Measurements from ENCODE around the gene BMF. TPM values are rescaled to one million over a fixed set of nuclear protein-coding genes. Genes with fewer than 3 reads are reported as not detected.

BMF gene
- total and polyA plus RNA-seq, 2 of the 4 experiments (the other 2 are of a cell fraction) = 2.4 to 2.9 TPM

DNA sequence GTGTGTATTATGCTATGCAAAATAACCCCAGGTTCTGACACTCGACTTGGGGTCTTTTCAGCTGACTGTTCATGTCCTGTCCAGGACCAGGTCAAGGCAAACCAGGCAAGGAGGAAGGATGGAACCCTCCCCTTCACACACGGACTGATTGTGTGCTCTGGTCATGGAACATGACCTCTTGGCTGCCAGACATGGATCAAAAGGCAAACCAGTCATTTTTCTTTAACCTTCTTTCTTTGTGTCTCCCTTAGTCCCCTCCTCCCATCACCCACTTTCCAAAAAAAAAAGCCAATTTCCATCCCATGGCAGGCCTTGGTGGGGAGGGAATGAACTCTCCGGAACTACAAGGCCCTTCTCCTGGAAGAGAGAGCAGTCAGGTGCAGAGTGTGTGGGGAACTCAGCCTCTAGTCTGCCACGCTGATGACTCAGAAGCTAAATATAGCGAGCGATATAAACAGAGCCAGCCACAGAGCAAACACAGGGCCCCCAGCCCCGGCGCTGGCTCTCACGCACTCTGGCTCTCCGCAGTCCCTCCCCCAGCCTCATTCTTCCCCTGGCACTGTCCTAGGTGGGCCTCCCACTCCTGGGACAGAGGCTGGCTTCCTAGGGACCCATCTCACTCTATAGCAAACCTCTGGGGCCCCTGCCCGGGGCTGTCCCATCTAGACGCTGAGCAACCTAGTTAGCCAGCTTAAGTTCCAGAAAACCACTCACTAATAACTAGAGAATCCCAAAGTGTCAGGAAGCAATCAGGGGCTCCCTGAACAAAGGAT is 10.0 kb downstream of the BMF start:
- Histone ChIP-seq H3K9me3 (ENCODE audit: control insufficient read depth, insufficient read depth, low read length) (no peaks in the 10 kb centered on the region), H2BK5ac (ENCODE audit: low read depth, low read length, poor library complexity, severe bottlenecking) (peak overlapping the region; percentile 87), H3K9me1 (ENCODE audit: insufficient read depth, low read length) (peaks cover 68% of the 10 kb centered on the region), H3K4me3 (ENCODE audit: insufficient read depth, low read depth, low read length) (no peak overlapping the region), H3K27me3 (ENCODE audit: control insufficient read depth, insufficient read depth, low read length) (no peaks in the 10 kb centered on the region), H4K8ac (ENCODE audit: low read depth in 2 of 2, low read length in 2 of 2) (peak overlapping the region; percentile 68 to 98), H3K27ac (ENCODE audit: insufficient read depth, low read length) (peak overlapping the region; percentile 86), H2BK120ac (ENCODE audit: low read depth, low read length) (peak overlapping the region; percentile 99), H3K79me1 (ENCODE audit: low read depth in 1 of 2, low read length in 2 of 2) (peaks cover 7 to 80% of the 10 kb centered on the region in 2 experiments; a peak in 3 of 4 replicates), H2AFZ (replicated peaks; ENCODE audit: low read length, poor library complexity) (peak overlapping the region; percentile 24), H3K4me2 (ENCODE audit: low read depth, low read length) (peak overlapping the region; percentile 59), H3K9ac (ENCODE audit: low read depth, low read length) (peak overlapping the region; percentile 31), H3K4ac (ENCODE audit: low read depth, low read length) (peak overlapping the region; percentile 99), H3K23ac (ENCODE audit: low read depth, low read length) (peak overlapping the region; percentile 99), H3K18ac (ENCODE audit: low read depth, low read length) (peak overlapping the region; percentile 90), H3K36me3 (ENCODE audit: control insufficient read depth, insufficient read depth, low read length) (no peaks in the 10 kb centered on the region; the same call in 1 of the 2 replicates), H2BK15ac (ENCODE audit: low read depth, low read length) (peak overlapping the region; percentile 95), H3K56ac (ENCODE audit: extremely low read depth, insufficient read depth, low read length) (peak overlapping the region; percentile 95), H3K4me1 (ENCODE audit: control insufficient read depth, insufficient read depth, low read length) (peaks cover 63% of the 10 kb centered on the region), H4K5ac (ENCODE audit: low read depth, low read length) (peak overlapping the region; percentile 76), H2BK20ac (ENCODE audit: low read depth, low read length) (peak overlapping the region; percentile 99), H2AK9ac (replicated peaks; ENCODE audit: low read depth, low read length, poor library complexity) (peak overlapping the region; percentile 56), H4K20me1 (ENCODE audit: insufficient read depth, low read length) (no peaks in the 10 kb centered on the region), H2AK5ac (ENCODE audit: low read depth, low read length) (peak overlapping the region; percentile 99), H3K14ac (replicated peaks; ENCODE audit: low read depth, low read length) (peak overlapping the region; percentile 97), H4K91ac (ENCODE audit: insufficient read depth, low read depth, low read length) (peak overlapping the region; percentile 97)
- ChIA-PET POLR2A (ENCODE audit: unreplicated experiment) (interaction anchor here (0.7 kb wide), 1 partner anchor 16 kb away, joined by 3 read pairs; no protein-coding TSS in a partner anchor), CTCF (interaction anchor here (0.6 to 1.7 kb wide), 7 partner anchors 9 to 180 kb away, joined by 3 to 8 read pairs (median 4); no protein-coding TSS in a partner anchor)
- in situ Hi-C loops (cut with MboI; ENCODE audit: low sequenced_read_pairs) (no loop called here), intact Hi-C loops (cut with micrococcal nuclease) (no loop called here), dilution Hi-C loops (cut with HindIII; ENCODE audit: low sequenced_read_pairs, unreplicated experiment) (no loop called here)
- ATAC-seq (ENCODE audit: low read depth) (peak; percentile 76), DNase-seq (peak; percentile 98)
- no TSS peak for BruUV-seq (replicated peaks)
- WGBS, 2 experiments (ENCODE audit: extremely low coverage in 2 of 2, insufficient read length in 1 of 2) = 0% methylated on average over 4 of the region's 12 CpGs; no CpG with 5 or more reads in 1 of the 2 experiments
- no peak for TF ChIP-seq MAFK (IDR thresholded peaks at IDR 0.05; ENCODE audit: low read depth, low read length)
- TF ChIP-seq SMC3 (IDR thresholded peaks at IDR 0.05; ENCODE audit: low read depth, low read length) = peak; percentile 13; the same call in 1 of the 2 replicates
- TF ChIP-seq USF2 (IDR thresholded peaks at IDR 0.05; ENCODE audit: low read depth, low read length) = peak; percentile 68
- peak; percentile 94 for TF ChIP-seq MAZ (IDR thresholded peaks at IDR 0.05; ENCODE audit: borderline replicate concordance, low read depth, low read length)
- TF ChIP-seq CHD1 (IDR thresholded peaks at IDR 0.05; ENCODE audit: low read depth, low read length) = no peak
- TF ChIP-seq BHLHE40 (IDR thresholded peaks at IDR 0.05; ENCODE audit: low read depth, low read length) = peak; percentile 91
- TF ChIP-seq RFX5 (IDR thresholded peaks at IDR 0.05; ENCODE audit: low read depth, low read length) = no peak
- peak; percentile 97 for TF ChIP-seq FOS (IDR thresholded peaks at IDR 0.05; ENCODE audit: low read depth, low read length)
- TF ChIP-seq, protein P1, sequence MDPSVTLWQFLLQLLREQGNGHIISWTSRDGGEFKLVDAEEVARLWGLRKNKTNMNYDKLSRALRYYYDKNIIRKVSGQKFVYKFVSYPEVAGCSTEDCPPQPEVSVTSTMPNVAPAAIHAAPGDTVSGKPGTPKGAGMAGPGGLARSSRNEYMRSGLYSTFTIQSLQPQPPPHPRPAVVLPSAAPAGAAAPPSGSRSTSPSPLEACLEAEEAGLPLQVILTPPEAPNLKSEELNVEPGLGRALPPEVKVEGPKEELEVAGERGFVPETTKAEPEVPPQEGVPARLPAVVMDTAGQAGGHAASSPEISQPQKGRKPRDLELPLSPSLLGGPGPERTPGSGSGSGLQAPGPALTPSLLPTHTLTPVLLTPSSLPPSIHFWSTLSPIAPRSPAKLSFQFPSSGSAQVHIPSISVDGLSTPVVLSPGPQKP (IDR thresholded peaks at IDR 0.05; ENCODE audit: borderline replicate concordance, low read depth, low read length) = no peak
- peak; percentile 54; the same call in 1 of the 2 replicates for TF ChIP-seq POLR2A (IDR thresholded peaks at IDR 0.05; ENCODE audit: low read depth, low read length)
- TF ChIP-seq RAD21 (IDR thresholded peaks at IDR 0.05; ENCODE audit: low read length) = peak; percentile 25; the same call in 1 of the 2 replicates
- no peak for TF ChIP-seq CEBPB (IDR thresholded peaks at IDR 0.05; ENCODE audit: low read depth, low read length)
- no peak for TF ChIP-seq CTCF (conservative IDR thresholded peaks at IDR 0.05; ENCODE audit: low read depth, low read length)
- TF ChIP-seq MXI1 (IDR thresholded peaks at IDR 0.05; ENCODE audit: borderline replicate concordance, low read depth, low read length) = no peak
